Stomach smooth muscle (tissue), 2 donors: ENCODE data around the gene C19orf73.
A peak's percentile ranks its signal among the peaks of the same experiment; 100 is the strongest.

Experiments used
- H3K27ac ChIP-seq: one replicate; pipeline ENCODE4 v1.7.0; 2013; ENCODE audit warnings: mild to moderate bottlenecking, low read length, inconsistent platforms
- H3K27me3 ChIP-seq, 2 donors: one replicate each; pipeline ENCODE4 v1.7.0; 2013; ENCODE audit warnings: low read length in 2 of 2; ENCODE audit not compliant: insufficient read depth in 2 of 2, control insufficient read depth in 1 of 2
- H3K36me3 ChIP-seq, 2 donors: one replicate each; pipeline ENCODE4 v1.7.0; 2013; ENCODE audit warnings: low read length in 2 of 2; ENCODE audit not compliant: control insufficient read depth in 2 of 2, insufficient read depth in 2 of 2
- H3K4me1 ChIP-seq: one replicate; pipeline ENCODE4 v1.7.0; 2013; ENCODE audit warnings: low read length; ENCODE audit not compliant: control insufficient read depth, insufficient read depth
- H3K4me3 ChIP-seq, 2 donors: one replicate each; pipeline ENCODE4 v1.7.0; 2013; ENCODE audit warnings: low read length in 2 of 2
- H3K9ac ChIP-seq, 2 donors: one replicate each; pipeline ENCODE4 v1.7.0; 2013; ENCODE audit warnings: low read length in 2 of 2, mild to moderate bottlenecking in 1 of 2
- H3K9me3 ChIP-seq, 2 donors: one replicate each; pipeline ENCODE4 v1.7.0; 2013; ENCODE audit warnings: low read length in 2 of 2; ENCODE audit not compliant: control insufficient read depth in 2 of 2
- donor health status: healthy.
- donor health status: Pancreatic carcinoma.

Gene C19orf73, protein sequence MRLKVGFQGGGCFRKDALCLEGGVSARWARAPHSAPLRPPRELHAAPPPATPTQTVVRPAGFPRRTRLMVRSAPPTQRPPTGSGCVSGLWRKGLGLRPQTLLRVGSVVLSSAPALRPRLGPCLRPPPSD

DNA sequence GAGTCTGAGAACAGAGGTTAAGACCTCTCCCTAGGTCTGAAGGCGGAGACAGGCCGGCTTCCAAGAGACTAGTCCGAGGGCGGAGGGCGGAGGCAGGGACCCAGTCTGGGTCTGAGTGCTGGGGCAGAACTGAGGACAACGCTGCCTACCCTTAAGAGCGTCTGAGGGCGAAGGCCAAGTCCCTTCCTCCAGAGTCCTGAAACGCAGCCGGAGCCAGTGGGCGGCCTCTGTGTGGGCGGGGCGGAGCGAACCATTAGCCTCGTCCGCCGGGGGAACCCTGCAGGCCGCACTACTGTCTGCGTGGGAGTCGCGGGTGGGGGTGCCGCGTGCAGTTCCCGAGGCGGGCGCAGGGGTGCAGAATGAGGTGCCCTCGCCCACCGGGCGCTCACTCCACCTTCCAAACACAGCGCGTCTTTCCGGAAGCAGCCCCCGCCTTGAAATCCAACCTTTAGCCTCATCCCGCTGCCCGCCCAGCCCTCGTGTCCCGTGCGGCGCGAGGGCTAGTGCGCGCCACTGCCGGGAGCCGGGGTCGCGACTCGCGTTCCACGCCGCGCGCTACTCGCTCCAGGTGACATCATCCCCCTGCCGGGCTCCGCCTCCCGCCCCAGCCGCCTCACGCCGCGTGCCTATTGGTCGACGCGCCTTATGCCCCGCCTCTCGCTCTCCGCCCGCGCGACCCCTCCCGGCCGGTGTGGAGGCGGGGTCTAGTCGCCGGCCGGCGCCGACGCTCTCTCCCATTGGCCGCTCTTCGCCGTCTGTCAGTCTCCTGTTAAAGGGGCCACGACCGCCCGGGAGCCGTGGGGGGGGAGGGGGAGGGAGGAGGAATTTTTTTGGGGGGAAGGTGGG, at the start of gene C19orf73:
Gene C19orf73, minus strand, starts transcription at position 579 of the 846 bp plus-strand sequence. Its CDS starts 121 bp downstream, at position 458.
- Histone ChIP-seq H3K4me1 (peaks cover 29% of the 10 kb centered on the region), H3K27me3 (no peaks in the 10 kb centered on the region), H3K36me3 (peaks cover 0 to 3% of the 10 kb centered on the region in 2 donors), H3K4me3 (peak within 1 kb of the TSS; percentile 76 to 78), H3K27ac (peak within 1 kb of the TSS; percentile 84), H3K9me3 (no peaks in the 10 kb centered on the region), H3K9ac (peak within 1 kb of the TSS; percentile 71 to 74)

DNA sequence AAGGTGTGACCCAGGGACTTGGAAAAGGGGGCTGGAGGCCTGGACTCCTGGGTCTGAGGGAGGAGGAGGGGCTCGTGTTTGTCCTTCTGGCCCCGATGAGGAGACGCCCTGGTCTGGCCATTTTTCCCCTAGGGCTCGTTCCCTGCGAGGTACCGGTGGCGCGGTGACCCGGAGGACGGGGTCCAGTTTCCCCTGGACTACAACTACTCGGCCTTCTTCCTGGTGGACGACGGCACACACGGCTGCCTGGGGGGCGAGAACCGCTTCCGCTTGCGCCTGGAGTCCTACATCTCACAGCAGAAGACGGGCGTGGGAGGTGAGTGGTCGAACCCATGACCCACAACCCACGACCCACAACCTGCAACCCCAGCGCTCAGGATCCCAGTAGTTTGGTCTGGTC, 49.5 kb upstream of the C19orf73 start:
- Histone ChIP-seq H3K9me3 (no peaks in the 10 kb centered on the region), H3K4me1 (peaks cover 17% of the 10 kb centered on the region), H3K36me3 (peaks cover 15 to 22% of the 10 kb centered on the region in 2 donors), H3K27me3 (no peaks in the 10 kb centered on the region), H3K9ac (no peak overlapping the region), H3K4me3 (no peak overlapping the region), H3K27ac (no peak overlapping the region)

DNA sequence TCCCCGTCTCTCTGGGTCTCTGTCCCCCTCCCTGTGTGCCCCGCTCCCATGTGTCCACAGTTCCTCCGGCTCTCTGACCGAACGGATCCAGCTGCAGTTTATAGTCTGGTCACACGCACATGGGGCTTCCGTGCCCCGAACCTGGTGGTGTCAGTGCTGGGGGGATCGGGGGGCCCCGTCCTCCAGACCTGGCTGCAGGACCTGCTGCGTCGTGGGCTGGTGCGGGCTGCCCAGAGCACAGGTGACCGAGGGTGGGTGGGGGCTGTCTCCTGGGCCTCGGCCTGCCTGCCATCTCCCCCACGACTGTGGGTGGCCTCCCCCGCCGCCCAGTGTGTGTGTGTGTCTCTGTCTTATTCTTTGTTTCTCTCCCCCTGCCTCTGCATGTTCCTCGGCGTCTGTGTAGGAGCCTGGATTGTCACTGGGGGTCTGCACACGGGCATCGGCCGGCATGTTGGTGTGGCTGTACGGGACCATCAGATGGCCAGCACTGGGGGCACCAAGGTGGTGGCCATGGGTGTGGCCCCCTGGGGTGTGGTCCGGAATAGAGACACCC, 49.0 kb upstream of the C19orf73 start:
- H3K4me1 ChIP-seq = peaks cover 17% of the 10 kb centered on the region
- H3K9me3 ChIP-seq = no peaks in the 10 kb centered on the region
- no peaks in the 10 kb centered on the region for H3K27me3 ChIP-seq
- no peak overlapping the region for H3K4me3 ChIP-seq
- H3K36me3 ChIP-seq = peaks cover 10 to 17% of the 10 kb centered on the region in 2 donors
- no peak overlapping the region for H3K27ac ChIP-seq
- no peak overlapping the region for H3K9ac ChIP-seq

DNA sequence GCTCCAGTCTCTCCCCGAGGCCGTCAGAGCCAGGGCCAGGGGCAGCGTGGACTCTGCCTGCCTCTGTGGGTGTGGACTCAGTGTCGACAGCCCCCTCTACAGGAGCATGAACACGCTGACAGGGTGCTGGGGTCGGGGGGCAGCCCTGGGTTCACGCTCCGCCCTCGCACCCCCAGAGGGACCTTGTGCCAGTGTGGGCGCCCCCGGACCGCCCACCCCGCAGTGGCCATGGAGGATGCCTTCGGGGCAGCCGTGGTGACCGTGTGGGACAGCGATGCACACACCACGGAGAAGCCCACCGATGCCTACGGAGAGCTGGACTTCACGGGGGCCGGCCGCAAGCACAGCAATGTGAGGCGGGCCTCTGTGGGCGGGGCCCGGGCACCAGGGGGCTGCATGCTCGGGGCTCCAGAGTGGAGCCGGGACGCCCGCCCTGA, 46.9 kb upstream of the C19orf73 start:
- H3K9me3 ChIP-seq = no peaks in the 10 kb centered on the region
- H3K27me3 ChIP-seq = no peaks in the 10 kb centered on the region
- peak overlapping the region; percentile 1 to 64 for H3K4me3 ChIP-seq
- H3K4me1 ChIP-seq = peaks cover 17% of the 10 kb centered on the region
- H3K27ac ChIP-seq = peak overlapping the region; percentile 85
- H3K36me3 ChIP-seq = peaks cover 3% of the 10 kb centered on the region in 2 donors
- peak overlapping the region; percentile 75 to 82 for H3K9ac ChIP-seq

DNA sequence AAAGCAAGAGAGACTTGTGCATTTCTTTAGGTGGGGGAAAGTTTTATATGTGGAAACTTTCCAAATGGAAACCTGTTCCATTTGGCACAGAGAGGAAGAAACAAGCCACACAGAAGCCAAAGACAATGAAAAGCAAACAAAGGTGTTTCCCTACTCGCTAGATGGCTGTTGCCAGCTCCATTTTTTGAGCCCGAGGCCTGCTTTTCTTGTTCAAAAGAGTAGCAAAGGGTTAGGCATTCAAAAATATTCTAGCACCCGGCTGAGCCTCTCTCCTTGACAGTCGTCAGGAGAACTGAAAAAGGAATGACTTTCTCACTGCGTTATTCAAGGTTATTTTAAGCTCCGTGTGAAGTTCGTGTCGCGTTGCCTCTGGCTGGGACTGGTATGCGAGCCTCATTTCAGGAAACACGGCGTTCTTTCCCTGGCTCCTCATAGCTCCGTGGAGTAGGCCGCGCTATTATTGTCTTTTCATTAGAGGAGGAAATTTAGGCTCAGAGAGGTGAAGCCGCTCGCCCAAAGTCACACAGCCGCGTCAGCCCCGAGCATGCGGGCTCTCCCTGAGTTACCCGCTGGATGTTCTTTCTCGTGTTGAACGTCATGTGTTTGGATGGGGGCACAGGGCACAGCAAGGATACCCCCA, 46.3 kb upstream of the C19orf73 start:
- Histone ChIP-seq H3K4me1 (peaks cover 22% of the 10 kb centered on the region), H3K9ac (peak overlapping the region; percentile 75 to 82), H3K27me3 (no peaks in the 10 kb centered on the region), H3K27ac (peak overlapping the region; percentile 85), H3K9me3 (no peaks in the 10 kb centered on the region), H3K36me3 (peaks cover 0 to 3% of the 10 kb centered on the region in 2 donors), H3K4me3 (peak overlapping the region; percentile 1 to 64)

DNA sequence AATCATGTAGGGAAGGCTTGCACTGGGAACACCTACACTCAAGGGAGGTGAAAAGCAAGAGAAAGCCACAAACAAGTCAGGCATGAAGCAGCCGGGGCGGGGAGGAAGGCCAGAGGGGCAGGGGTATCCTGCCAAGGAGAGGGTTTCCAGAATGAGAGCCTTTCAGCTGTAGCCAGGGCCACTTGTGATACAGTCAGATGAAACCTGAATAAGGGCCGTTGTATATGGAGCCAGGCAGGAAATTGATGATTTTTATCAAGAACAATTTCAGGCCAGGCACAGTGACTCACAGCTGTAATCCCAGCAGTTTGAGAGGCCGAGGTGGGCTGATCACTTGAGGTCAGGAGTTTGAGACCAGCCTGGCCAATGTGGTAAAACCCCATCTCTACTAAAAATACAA, 43.0 kb upstream of the C19orf73 start:
- H3K4me1 ChIP-seq = peaks cover 38% of the 10 kb centered on the region
- H3K27me3 ChIP-seq = no peaks in the 10 kb centered on the region
- no peaks in the 10 kb centered on the region for H3K9me3 ChIP-seq
- no peak overlapping the region for H3K4me3 ChIP-seq
- no peak overlapping the region for H3K9ac ChIP-seq
- H3K27ac ChIP-seq = no peak overlapping the region
- no peaks in the 10 kb centered on the region for H3K36me3 ChIP-seq

DNA sequence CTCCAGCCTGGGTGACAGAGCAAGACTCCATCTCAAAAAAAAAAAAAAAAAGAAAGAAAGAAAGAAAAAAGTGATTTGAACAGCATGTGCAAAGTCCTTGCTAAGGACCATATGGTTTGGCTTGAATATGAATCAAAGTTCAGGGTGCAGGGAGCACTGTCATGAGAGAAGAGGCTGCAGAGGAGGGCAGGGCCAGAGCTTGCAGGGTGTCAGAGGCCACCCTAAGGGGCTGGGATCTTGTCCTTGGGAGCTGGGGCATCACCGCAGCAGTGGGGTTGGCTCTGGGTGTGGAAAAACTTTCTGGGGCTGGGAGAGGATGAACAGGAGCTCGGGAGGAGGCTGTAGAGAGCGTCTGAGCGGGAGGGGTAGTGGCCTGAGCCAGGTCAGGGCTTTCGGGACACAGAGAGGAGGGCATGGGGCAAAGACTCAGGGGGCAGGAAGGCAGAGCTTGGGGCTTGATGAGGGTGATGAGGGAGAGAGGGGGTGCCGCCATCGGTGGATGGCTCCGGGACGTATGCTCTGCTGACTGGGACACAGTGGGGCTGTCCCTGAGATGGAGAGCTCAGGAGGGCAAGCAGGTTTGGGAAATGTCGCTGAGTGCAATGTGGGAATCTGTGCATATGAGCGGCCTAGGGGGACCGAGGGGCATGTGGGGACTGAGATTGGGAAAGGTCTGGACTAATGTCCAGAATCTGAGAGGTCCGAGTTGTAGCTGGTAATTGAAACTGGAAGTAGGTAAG, 41.7 kb upstream of the C19orf73 start:
- H3K4me3 ChIP-seq = no peak overlapping the region
- H3K9ac ChIP-seq = no peak overlapping the region
- no peak overlapping the region for H3K27ac ChIP-seq
- no peaks in the 10 kb centered on the region for H3K36me3 ChIP-seq
- no peaks in the 10 kb centered on the region for H3K27me3 ChIP-seq
- H3K4me1 ChIP-seq = peaks cover 34% of the 10 kb centered on the region
- H3K9me3 ChIP-seq = no peaks in the 10 kb centered on the region

DNA sequence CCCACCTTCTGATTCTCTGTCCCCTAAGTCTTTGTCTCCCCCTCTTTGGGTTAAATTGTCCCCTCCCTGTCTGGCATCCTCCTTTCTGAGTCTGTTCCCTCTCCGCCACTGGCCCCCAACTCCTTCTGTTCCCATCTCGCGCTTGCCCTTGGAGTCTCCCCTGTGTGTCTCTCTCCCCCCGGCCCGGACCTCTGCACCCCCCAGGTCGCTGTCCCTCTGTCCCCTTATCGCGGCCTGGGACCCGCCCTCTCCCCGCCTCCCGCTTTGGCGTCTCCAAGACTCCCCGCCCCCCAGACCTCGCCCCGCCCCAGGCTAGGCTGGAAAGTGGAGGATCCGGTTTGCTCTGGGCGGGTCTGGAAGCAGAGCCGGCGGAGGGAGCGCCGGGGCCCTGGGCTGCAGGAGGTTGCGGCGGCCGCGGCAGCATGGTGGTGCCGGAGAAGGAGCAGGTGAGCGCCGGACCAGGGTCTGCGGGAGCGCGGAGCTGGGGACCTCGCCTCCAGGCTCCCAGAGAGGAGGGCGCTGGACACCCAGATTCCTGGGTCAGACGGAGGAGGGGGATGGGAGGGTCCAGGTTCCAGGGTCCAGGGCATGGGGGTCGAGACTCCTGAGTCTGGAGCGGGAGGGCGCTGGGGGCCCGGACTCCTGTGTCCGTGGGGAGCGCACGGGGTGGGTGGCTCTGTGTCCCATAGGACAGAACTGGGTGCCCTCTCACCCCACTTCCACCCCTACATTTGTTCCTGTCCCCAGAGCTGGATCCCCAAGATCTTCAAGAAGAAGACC, 38.7 kb upstream of the C19orf73 start, which contains the start of gene TRPM4:
Gene TRPM4, plus strand, starts transcription at position 348 of the 780 bp plus-strand sequence. Its CDS starts 75 bp downstream, at position 423.
- H3K36me3 ChIP-seq = no peaks in the 10 kb centered on the region
- H3K9me3 ChIP-seq = no peaks in the 10 kb centered on the region
- peaks cover 24% of the 10 kb centered on the region for H3K4me1 ChIP-seq
- H3K27ac ChIP-seq = peak within 1 kb of the TSS; percentile 67
- no peaks in the 10 kb centered on the region for H3K27me3 ChIP-seq
- peak within 1 kb of the TSS; percentile 66 to 86 for H3K9ac ChIP-seq
- peak within 1 kb of the TSS; percentile 82 to 94 for H3K4me3 ChIP-seq

DNA sequence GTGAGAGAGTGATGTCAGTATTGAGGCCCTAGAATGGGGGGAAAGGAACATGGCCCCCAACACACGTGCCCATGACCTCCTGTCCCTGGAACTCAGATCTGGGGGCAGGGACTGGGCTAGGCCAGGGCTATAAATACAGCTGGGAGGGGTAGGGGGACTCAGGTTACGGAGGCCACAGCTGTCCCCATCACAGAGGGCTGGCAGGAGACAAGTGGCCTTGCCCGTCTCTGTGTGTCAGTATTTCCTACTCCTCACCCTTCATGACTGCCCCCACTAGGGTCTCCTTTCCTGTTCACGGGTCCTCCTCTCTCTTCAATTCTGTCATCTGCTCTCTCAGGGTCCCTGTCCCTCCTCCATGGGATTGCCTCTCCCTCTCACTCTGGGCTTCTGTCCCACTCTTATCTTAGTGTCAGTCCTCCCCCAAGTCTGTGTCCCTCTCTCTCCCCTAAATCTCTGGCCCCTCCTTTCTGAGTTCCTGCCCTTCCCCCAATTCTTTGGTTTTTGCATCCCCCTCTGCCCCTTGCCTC, 36.9 kb upstream of the C19orf73 start:
- peaks cover 36% of the 10 kb centered on the region for H3K4me1 ChIP-seq
- H3K9me3 ChIP-seq = no peaks in the 10 kb centered on the region
- H3K27ac ChIP-seq = no peak overlapping the region
- H3K27me3 ChIP-seq = no peaks in the 10 kb centered on the region
- no peak overlapping the region for H3K9ac ChIP-seq
- no peaks in the 10 kb centered on the region for H3K36me3 ChIP-seq
- H3K4me3 ChIP-seq = peak overlapping the region in 1 of 2 donors; percentile 3
